Measurements from ENCODE around the gene SHANK1. TPM values are rescaled to one million over a fixed set of nuclear protein-coding genes. Genes with fewer than 3 reads are reported as not detected.

SHANK1 gene
- total and polyA plus RNA-seq, 2 experiments from 2014 or later = 0.58 to 2.7 TPM

DNA sequence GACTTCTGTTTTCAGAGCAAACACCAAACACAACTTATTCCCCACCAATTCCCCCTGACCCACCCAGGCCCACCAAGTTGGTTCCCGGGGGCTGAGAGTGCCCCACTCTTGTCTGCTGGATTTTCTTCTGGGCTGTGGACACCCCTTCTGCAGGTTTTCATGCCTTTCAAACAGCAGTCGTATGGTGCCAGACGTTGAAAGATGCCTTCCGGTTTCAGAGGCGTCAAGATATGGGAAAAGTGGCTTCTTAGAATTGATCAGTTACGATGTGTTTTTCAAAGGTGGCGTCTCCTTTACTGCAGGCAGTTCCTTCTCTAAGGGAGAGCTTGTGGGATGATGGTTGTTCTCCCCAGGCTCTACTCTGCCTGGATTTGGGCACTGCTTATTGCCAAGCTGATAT is 16.3 kb upstream of the SHANK1 start:
- no peak overlapping the region for H3K4me2 ChIP-seq (ENCODE audit: unreplicated experiment)
- no peaks in the 10 kb centered on the region for H3K4me1 ChIP-seq (ENCODE audit: insufficient read depth)
- no peaks in the 10 kb centered on the region for H3K79me2 ChIP-seq (ENCODE audit: insufficient read depth)
- no peak for TF ChIP-seq EZH2 (IDR thresholded peaks at IDR 0.05; ENCODE audit: insufficient read depth, poor library complexity, severe bottlenecking)
- TF ChIP-seq EZH2phosphoT487 (IDR thresholded peaks at IDR 0.05; ENCODE audit: insufficient read depth, low read depth) = no peak
- H4K20me1 ChIP-seq (ENCODE audit: insufficient read depth) = no peaks in the 10 kb centered on the region
- no peaks in the 10 kb centered on the region for H3K9me3 ChIP-seq (ENCODE audit: low read depth)
- H3K27me3 ChIP-seq (replicated peaks; ENCODE audit: insufficient read depth) = peaks cover 60% of the 10 kb centered on the region
- H3K9ac ChIP-seq = no peak overlapping the region
- H3K4me3 ChIP-seq = no peak overlapping the region
- no peak overlapping the region for H3K27ac ChIP-seq
- 41 to 43% methylated on average over 7 of the region's 7 CpGs for WGBS, 2 experiments (ENCODE audit: low coverage in 1 of 2, low lambda C conversion rate in 2 of 2, missing lambda C conversion rate in 2 of 2)
- H3K9me2 ChIP-seq (ENCODE audit: insufficient read depth) = no peaks in the 10 kb centered on the region
- in situ Hi-C loops (cut with MboI) = no loop called here
- no peaks in the 10 kb centered on the region for H3F3A ChIP-seq (ENCODE audit: insufficient read depth)
- no peak for DNase-seq
- no peaks in the 10 kb centered on the region for H3K36me3 ChIP-seq (ENCODE audit: low read depth)
- H2AFZ ChIP-seq = no peak overlapping the region

DNA sequence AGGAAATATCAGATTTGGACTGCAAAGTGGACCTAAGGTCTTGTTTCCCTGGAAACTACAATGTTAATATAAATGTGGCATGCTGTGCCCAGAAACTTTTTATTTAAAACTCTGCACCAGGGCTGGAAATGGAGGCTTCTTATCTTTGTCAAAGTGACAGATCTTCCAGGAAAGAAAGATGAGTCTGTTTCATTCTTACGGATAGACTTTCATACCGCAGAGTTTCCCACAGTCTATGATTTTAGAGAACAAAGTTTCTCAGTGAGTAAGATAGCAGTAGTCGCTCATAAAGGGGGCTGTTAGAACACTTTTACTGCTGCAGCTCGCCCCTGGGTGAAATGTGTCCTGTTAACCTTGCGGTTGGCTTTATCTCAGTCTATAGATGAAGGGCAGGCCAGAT is 10.3 kb upstream of the SHANK1 start:
- peaks cover 15% of the 10 kb centered on the region for H3K79me2 ChIP-seq (ENCODE audit: insufficient read depth)

DNA sequence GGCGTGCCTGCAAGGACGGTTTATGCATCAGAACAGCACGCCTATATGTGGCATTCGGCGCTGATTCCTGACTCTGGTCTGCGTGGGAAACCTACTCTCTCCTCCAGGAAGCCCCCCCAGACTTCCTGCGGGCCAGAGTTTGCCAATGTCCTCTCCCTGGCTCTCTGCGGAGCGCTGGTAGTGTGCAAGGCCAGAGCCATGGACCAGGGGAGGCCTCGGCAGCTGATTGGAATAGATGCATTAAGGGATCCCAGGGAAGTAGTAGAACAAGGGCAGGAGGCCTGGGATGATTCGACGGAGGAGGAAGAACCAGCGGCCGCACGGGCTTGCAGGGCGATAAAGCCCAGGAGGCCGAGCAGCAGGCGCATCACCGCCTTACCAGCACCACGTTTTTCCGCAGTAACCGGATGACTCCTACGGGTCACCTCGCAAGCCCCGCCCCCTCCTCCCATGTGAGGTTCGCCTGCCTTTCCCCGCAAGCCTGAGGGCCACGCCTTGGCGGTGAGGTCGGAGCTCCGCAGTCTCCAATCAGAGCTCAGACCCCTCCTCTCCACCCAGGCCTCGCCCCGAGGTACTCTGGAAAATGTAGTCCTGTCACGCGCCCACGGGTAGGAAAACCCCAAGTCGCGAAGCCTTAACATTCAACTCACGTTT is 8.6 kb upstream of the SHANK1 start:
- in situ Hi-C loops (cut with MboI) = no loop called here
- 19 to 21% methylated on average over 37 to 39 of the region's 39 CpGs for WGBS, 2 experiments (ENCODE audit: low coverage in 1 of 2, low lambda C conversion rate in 2 of 2, missing lambda C conversion rate in 2 of 2)
- Histone ChIP-seq H3K27me3 (replicated peaks; ENCODE audit: insufficient read depth) (peaks cover 5% of the 10 kb centered on the region), H3K4me3 (no peak overlapping the region), H2AFZ (no peak overlapping the region), H3K79me2 (ENCODE audit: insufficient read depth) (peaks cover 23% of the 10 kb centered on the region), H3K27ac (no peak overlapping the region), H3K4me1 (ENCODE audit: insufficient read depth) (peaks cover 5% of the 10 kb centered on the region; the same call in 1 of the 2 replicates), H4K20me1 (ENCODE audit: insufficient read depth) (no peaks in the 10 kb centered on the region), H3K36me3 (ENCODE audit: low read depth) (no peaks in the 10 kb centered on the region), H3F3A (ENCODE audit: insufficient read depth) (no peaks in the 10 kb centered on the region), H3K9ac (no peak overlapping the region), H3K4me2 (ENCODE audit: unreplicated experiment) (peak overlapping the region; percentile 12), H3K9me2 (ENCODE audit: insufficient read depth) (no peaks in the 10 kb centered on the region), H3K9me3 (ENCODE audit: low read depth) (no peaks in the 10 kb centered on the region)
- DNase-seq = peak; percentile 77
- TF ChIP-seq EZH2phosphoT487 (IDR thresholded peaks at IDR 0.05; ENCODE audit: insufficient read depth, low read depth) (no peak), EZH2 (IDR thresholded peaks at IDR 0.05; ENCODE audit: insufficient read depth, poor library complexity, severe bottlenecking) (no peak)

More for the DNA sequence above, 10.3 kb upstream of the SHANK1 start:
- Histone ChIP-seq H3K27ac (no peak overlapping the region), H3K27me3 (replicated peaks; ENCODE audit: insufficient read depth) (peaks cover 19% of the 10 kb centered on the region), H3K9ac (no peak overlapping the region), H3K4me2 (ENCODE audit: unreplicated experiment) (no peak overlapping the region), H3K9me3 (ENCODE audit: low read depth) (no peaks in the 10 kb centered on the region), H3F3A (ENCODE audit: insufficient read depth) (no peaks in the 10 kb centered on the region), H3K36me3 (ENCODE audit: low read depth) (no peaks in the 10 kb centered on the region), H3K4me3 (no peak overlapping the region), H4K20me1 (ENCODE audit: insufficient read depth) (no peaks in the 10 kb centered on the region), H3K4me1 (ENCODE audit: insufficient read depth) (peaks cover 5% of the 10 kb centered on the region; the same call in 1 of the 2 replicates), H2AFZ (no peak overlapping the region), H3K9me2 (ENCODE audit: insufficient read depth) (no peaks in the 10 kb centered on the region)
- in situ Hi-C loops (cut with MboI) = no loop called here
- 71 to 73% methylated on average over 5 of the region's 5 CpGs for WGBS, 2 experiments (ENCODE audit: low coverage in 1 of 2, low lambda C conversion rate in 2 of 2, missing lambda C conversion rate in 2 of 2)
- DNase-seq = no peak
- TF ChIP-seq EZH2phosphoT487 (IDR thresholded peaks at IDR 0.05; ENCODE audit: insufficient read depth, low read depth) = no peak
- no peak for TF ChIP-seq EZH2 (IDR thresholded peaks at IDR 0.05; ENCODE audit: insufficient read depth, poor library complexity, severe bottlenecking)

DNA sequence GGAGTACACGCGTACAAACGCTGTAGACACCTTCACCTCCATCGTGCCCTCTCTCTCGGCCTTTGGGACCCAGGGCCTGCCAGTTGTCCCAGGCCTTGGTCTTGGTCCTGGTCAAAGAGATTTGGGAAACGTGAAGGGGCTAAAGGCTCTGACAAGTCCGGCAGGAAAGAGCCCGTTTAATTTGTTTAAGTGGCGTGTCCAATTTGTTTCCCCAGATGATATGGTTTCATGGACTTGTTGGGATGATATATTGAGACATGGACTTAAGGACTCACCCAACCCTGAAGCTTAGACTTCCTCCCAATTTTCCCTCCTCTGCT is 6.3 kb upstream of the SHANK1 start:
- H3K27me3 ChIP-seq (replicated peaks; ENCODE audit: insufficient read depth) = no peaks in the 10 kb centered on the region
- peak overlapping the region; percentile 81 for H3K4me3 ChIP-seq
- no peaks in the 10 kb centered on the region for H3K9me2 ChIP-seq (ENCODE audit: insufficient read depth)
- peak overlapping the region; percentile 88 for H3K9ac ChIP-seq
- no peaks in the 10 kb centered on the region for H3K9me3 ChIP-seq (ENCODE audit: low read depth)
- peak overlapping the region; percentile 98 for H3K4me2 ChIP-seq (ENCODE audit: unreplicated experiment)
- DNase-seq = no peak
- no peak overlapping the region for H3K27ac ChIP-seq
- H3K36me3 ChIP-seq (ENCODE audit: low read depth) = no peaks in the 10 kb centered on the region
- peak overlapping the region; percentile 86; the same call in 1 of the 2 replicates for H2AFZ ChIP-seq
- 58 to 70% methylated on average over 9 of the region's 9 CpGs for WGBS, 2 experiments (ENCODE audit: low coverage in 1 of 2, low lambda C conversion rate in 2 of 2, missing lambda C conversion rate in 2 of 2)
- peaks cover 6% of the 10 kb centered on the region; the same call in 1 of the 2 replicates for H3F3A ChIP-seq (ENCODE audit: insufficient read depth)
- TF ChIP-seq EZH2phosphoT487 (IDR thresholded peaks at IDR 0.05; ENCODE audit: insufficient read depth, low read depth) = no peak
- TF ChIP-seq EZH2 (IDR thresholded peaks at IDR 0.05; ENCODE audit: insufficient read depth, poor library complexity, severe bottlenecking) = no peak
- in situ Hi-C loops (cut with MboI) = no loop called here
- no peaks in the 10 kb centered on the region for H4K20me1 ChIP-seq (ENCODE audit: insufficient read depth)
- peaks cover 23% of the 10 kb centered on the region for H3K79me2 ChIP-seq (ENCODE audit: insufficient read depth)
- H3K4me1 ChIP-seq (ENCODE audit: insufficient read depth) = peaks cover 17% of the 10 kb centered on the region; the same call in 1 of the 2 replicates
